HEK293 (cell line): ENCODE measurements around the gene HIC1.

Experiments used
- CTCF ChIA-PET: fragments of 350-600 bp; formaldehyde crosslinking; extraction: SDS; loops from one replicate; lab custom pipeline; 2021; ENCODE audit warnings: antibody characterized with exemption; lab: Yijun Ruan, JAX
- POLR2A ChIA-PET: fragments of 300-600 bp; formaldehyde crosslinking; extraction: SDS; loops from one replicate; lab custom pipeline; 2020; ENCODE audit warnings: antibody characterized with exemption, inconsistent platforms; lab: Yijun Ruan, JAX
- H3K27ac ChIP-seq: fragments of 200-500 bp; sonication (Bioruptor generic); 2 replicates; pipeline ENCODE4 v1.5.1; 2014; ENCODE audit warnings: low read depth, low read length, control low read depth, inconsistent platforms; ENCODE audit errors: extremely low read depth
- H3K36me3 ChIP-seq, 2 experiments: fragments of 200-500 bp in 1 of 2; sonication (Bioruptor generic) in 1 of 2; 1 replicate in 1 of 2; 2 replicates in 1 of 2; pipeline ENCODE4 v1.5.1; 2014 to 2017; ENCODE audit warnings: inconsistent platforms in 2 of 2, low read length in 2 of 2; ENCODE audit not compliant: control insufficient read depth in 2 of 2, insufficient read depth in 1 of 2
- H3K4me1 ChIP-seq: fragments of 200-500 bp; sonication (Bioruptor generic); 2 replicates; pipeline ENCODE4 v1.5.1; 2014; ENCODE audit warnings: mild to moderate bottlenecking, low read length, inconsistent platforms; ENCODE audit not compliant: control insufficient read depth, insufficient read depth
- H3K4me3 ChIP-seq: 2 replicates; pipeline ENCODE4 v1.5.1; 2011; ENCODE audit warnings: low read depth, mild to moderate bottlenecking, control low read depth, low read length, moderate library complexity
- H3K9me3 ChIP-seq: fragments of 200-500 bp; sonication (Bioruptor generic); 2 replicates; pipeline ENCODE4 v1.5.1; 2014; ENCODE audit warnings: low read depth, low read length, inconsistent platforms; ENCODE audit not compliant: control insufficient read depth, insufficient read depth
- HOXA7 ChIP-seq: sonication (generic); formaldehyde crosslinking; IDR thresholded peaks from 2 replicates; pipeline ENCODE4 v1.8.1; 2022; ENCODE audit warnings: missing genetic modification reagents, borderline replicate concordance
- RBAK ChIP-seq: fragments of 450-650 bp; formaldehyde crosslinking; IDR thresholded peaks from 2 replicates; pipeline ENCODE4 v1.5.1; 2016; ENCODE audit warnings: missing biosample characterization, missing genetic modification characterization
- ZBTB17 ChIP-seq: fragments of 450-650 bp; formaldehyde crosslinking; IDR thresholded peaks from 2 replicates; pipeline ENCODE4 v1.5.1; 2016; ENCODE audit warnings: missing biosample characterization, missing genetic modification characterization
- ZFP41 ChIP-seq: fragments of 450-650 bp; formaldehyde crosslinking; IDR thresholded peaks from 2 replicates; pipeline ENCODE4 v1.5.1; 2016; ENCODE audit warnings: missing biosample characterization, missing genetic modification characterization, borderline replicate concordance
- ZNF10 ChIP-seq: fragments of 450-650 bp; formaldehyde crosslinking; IDR thresholded peaks from 2 replicates; pipeline ENCODE4 v1.5.1; 2017; ENCODE audit warnings: missing biosample characterization, missing genetic modification characterization
- ZNF114 ChIP-seq: fragments of 450-650 bp; formaldehyde crosslinking; IDR thresholded peaks from 2 replicates; pipeline ENCODE4 v1.5.0; 2017; ENCODE audit warnings: missing biosample characterization, missing genetic modification characterization
- ZNF157 ChIP-seq: fragments of 450-650 bp; formaldehyde crosslinking; IDR thresholded peaks from 2 replicates; pipeline ENCODE4 v1.5.1; 2016; ENCODE audit warnings: missing biosample characterization, missing genetic modification characterization
- ZNF302 ChIP-seq: fragments of 450-650 bp; formaldehyde crosslinking; IDR thresholded peaks from 2 replicates; pipeline ENCODE4 v1.5.1; 2016; ENCODE audit warnings: missing biosample characterization, missing genetic modification characterization, low read depth
- ZNF324 ChIP-seq: fragments of 450-650 bp; formaldehyde crosslinking; IDR thresholded peaks from 2 replicates; pipeline ENCODE4 v1.5.1; 2016; ENCODE audit warnings: missing biosample characterization, missing genetic modification characterization
- ZNF37A ChIP-seq: fragments of 450-650 bp; IDR thresholded peaks from 2 replicates; pipeline ENCODE4 v1.5.1; 2018; ENCODE audit warnings: missing biosample characterization, missing genetic modification characterization
- ZNF404 ChIP-seq: fragments of 450-650 bp; formaldehyde crosslinking; IDR thresholded peaks from 2 replicates; pipeline ENCODE4 v1.5.1; 2017; ENCODE audit warnings: missing biosample characterization, missing genetic modification characterization
- ZNF416 ChIP-seq: fragments of 450-650 bp; formaldehyde crosslinking; IDR thresholded peaks from 2 replicates; pipeline ENCODE4 v1.5.1; 2016; ENCODE audit warnings: missing biosample characterization, missing genetic modification characterization
- ZNF473 ChIP-seq: fragments of 450-650 bp; formaldehyde crosslinking; IDR thresholded peaks from 2 replicates; pipeline ENCODE4 v1.5.1; 2017; ENCODE audit warnings: missing biosample characterization, missing genetic modification characterization
- ZNF501 ChIP-seq: fragments of 450-650 bp; formaldehyde crosslinking; IDR thresholded peaks from 2 replicates; pipeline ENCODE4 v1.5.1; 2016; ENCODE audit warnings: missing biosample characterization, missing genetic modification characterization
- ZNF510 ChIP-seq: fragments of 450-650 bp; formaldehyde crosslinking; IDR thresholded peaks from 2 replicates; pipeline ENCODE4 v1.5.1; 2018; ENCODE audit warnings: mild to moderate bottlenecking, missing genetic modification characterization, missing biosample characterization; ENCODE audit not compliant: insufficient replicate concordance
- ZNF530 ChIP-seq: fragments of 450-650 bp; formaldehyde crosslinking; IDR thresholded peaks from 2 replicates; pipeline ENCODE4 v1.5.1; 2016; ENCODE audit warnings: low read depth, missing biosample characterization, missing genetic modification characterization
- ZNF585B ChIP-seq: fragments of 450-650 bp; formaldehyde crosslinking; IDR thresholded peaks from 2 replicates; pipeline ENCODE4 v1.5.1; 2016; ENCODE audit warnings: missing biosample characterization, missing genetic modification characterization
- ZNF629 ChIP-seq: fragments of 450-650 bp; formaldehyde crosslinking; IDR thresholded peaks from 2 replicates; pipeline ENCODE4 v1.5.1; 2017; ENCODE audit warnings: missing biosample characterization, missing genetic modification characterization
- ZNF785 ChIP-seq: fragments of 450-650 bp; formaldehyde crosslinking; IDR thresholded peaks from 2 replicates; pipeline ENCODE4 v1.5.1; 2016; ENCODE audit warnings: missing biosample characterization, missing genetic modification characterization
- TF ChIP-seq, protein P1 (sequence below): fragments of 450-650 bp; formaldehyde crosslinking; IDR thresholded peaks from 2 replicates; pipeline ENCODE4 v1.5.1; 2016; ENCODE audit warnings: missing biosample characterization, missing genetic modification characterization
- TF ChIP-seq, protein P2 (sequence below): fragments of 450-650 bp; formaldehyde crosslinking; IDR thresholded peaks from 2 replicates; pipeline ENCODE4 v1.5.1; 2016; ENCODE audit warnings: missing biosample characterization, missing genetic modification characterization
- TF ChIP-seq, protein P3 (sequence below): fragments of 450-650 bp; formaldehyde crosslinking; IDR thresholded peaks from 2 replicates; pipeline ENCODE4 v1.5.1; 2016; ENCODE audit warnings: missing biosample characterization, missing genetic modification characterization, borderline replicate concordance
- TF ChIP-seq, protein P4 (sequence below): fragments of 450-650 bp; formaldehyde crosslinking; IDR thresholded peaks from 2 replicates; pipeline ENCODE4 v1.5.1; 2016; ENCODE audit warnings: missing biosample characterization, missing genetic modification characterization

HIC1 gene

DNA sequence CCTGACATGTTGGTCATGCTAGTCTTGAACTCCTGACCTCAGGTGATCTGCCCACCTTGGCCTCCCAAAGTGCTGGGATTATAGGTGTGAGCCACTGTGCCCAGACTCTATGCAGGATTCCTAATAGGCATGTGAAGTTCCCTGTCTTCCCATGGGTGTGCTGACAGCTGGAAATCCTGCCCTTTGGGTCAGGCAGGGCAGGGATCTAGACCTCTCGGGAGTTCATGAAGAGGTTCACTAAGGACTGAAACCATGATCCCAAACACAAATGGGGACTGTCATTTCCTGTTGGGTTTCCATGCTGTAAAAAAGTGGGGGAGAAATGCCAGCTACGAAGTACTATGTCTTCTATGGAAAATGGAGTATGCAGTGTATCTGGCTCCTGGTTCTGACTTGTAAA is 52.1 kb downstream of the HIC1 start (continued):
- TF ChIP-seq ZNF585B (tag by site-specific recombination) (no peak), ZFP41 (tag by site-specific recombination) (no peak), ZBTB17 (tag by site-specific recombination) (no peak), ZNF473 (tag by site-specific recombination) (no peak)
- TF ChIP-seq, all 188 proteins: peak for 0

DNA sequence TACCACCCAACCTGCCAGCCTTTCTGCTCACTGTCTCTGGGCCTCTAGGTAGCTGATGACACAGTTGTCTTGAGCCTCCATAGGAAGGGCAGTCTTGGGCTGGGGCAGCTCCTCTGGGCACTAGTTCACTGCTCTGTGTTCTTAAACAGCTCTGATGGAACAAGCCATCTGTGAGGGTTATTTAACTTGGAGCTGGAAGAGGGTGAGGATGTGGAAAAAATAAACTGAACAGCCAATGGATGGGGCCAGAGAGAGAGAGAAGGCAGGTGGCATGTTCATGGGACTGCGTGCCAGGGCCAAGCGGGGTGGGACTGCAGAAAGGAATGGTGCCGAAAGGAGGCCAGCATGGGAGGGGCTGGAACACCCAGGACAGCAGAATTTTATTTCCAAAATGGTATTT is 52.6 kb downstream of the HIC1 start:
- TF ChIP-seq ZNF114 (tag by site-specific recombination): no peak
- TF ChIP-seq ZNF157 (tag by site-specific recombination): no peak
- no peak for TF ChIP-seq ZNF510
- no peak for TF ChIP-seq ZNF501 (tag by site-specific recombination)
- TF ChIP-seq, protein P1, sequence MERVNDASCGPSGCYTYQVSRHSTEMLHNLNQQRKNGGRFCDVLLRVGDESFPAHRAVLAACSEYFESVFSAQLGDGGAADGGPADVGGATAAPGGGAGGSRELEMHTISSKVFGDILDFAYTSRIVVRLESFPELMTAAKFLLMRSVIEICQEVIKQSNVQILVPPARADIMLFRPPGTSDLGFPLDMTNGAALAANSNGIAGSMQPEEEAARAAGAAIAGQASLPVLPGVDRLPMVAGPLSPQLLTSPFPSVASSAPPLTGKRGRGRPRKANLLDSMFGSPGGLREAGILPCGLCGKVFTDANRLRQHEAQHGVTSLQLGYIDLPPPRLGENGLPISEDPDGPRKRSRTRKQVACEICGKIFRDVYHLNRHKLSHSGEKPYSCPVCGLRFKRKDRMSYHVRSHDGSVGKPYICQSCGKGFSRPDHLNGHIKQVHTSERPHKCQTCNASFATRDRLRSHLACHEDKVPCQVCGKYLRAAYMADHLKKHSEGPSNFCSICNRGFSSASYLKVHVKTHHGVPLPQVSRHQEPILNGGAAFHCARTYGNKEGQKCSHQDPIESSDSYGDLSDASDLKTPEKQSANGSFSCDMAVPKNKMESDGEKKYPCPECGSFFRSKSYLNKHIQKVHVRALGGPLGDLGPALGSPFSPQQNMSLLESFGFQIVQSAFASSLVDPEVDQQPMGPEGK (tag by site-specific recombination): no peak
- no peak for TF ChIP-seq ZNF37A (tag by site-specific recombination)
- no peak for TF ChIP-seq HOXA7 (CRISPR knock-in tag)
- TF ChIP-seq ZNF785 (tag by site-specific recombination): no peak
- no peak for TF ChIP-seq ZNF10 (tag by site-specific recombination)
- TF ChIP-seq ZNF530 (tag by site-specific recombination): no peak
- TF ChIP-seq ZNF324 (tag by site-specific recombination): no peak
- TF ChIP-seq, all 188 proteins: peak for 0
- ChIA-PET CTCF (interaction anchor here (0.6 to 1.8 kb wide), 2 partner anchors 20 to 138 kb away, joined by 3 to 6 read pairs; no protein-coding TSS in a partner anchor), POLR2A (no interaction called here)
- Histone ChIP-seq H3K4me3 (no peak overlapping the region), H3K36me3 (no peaks in the 10 kb centered on the region; a peak in 1 of 3 replicates), H3K9me3 (no peaks in the 10 kb centered on the region), H3K4me1 (no peaks in the 10 kb centered on the region), H3K27ac (no peak overlapping the region)

DNA sequence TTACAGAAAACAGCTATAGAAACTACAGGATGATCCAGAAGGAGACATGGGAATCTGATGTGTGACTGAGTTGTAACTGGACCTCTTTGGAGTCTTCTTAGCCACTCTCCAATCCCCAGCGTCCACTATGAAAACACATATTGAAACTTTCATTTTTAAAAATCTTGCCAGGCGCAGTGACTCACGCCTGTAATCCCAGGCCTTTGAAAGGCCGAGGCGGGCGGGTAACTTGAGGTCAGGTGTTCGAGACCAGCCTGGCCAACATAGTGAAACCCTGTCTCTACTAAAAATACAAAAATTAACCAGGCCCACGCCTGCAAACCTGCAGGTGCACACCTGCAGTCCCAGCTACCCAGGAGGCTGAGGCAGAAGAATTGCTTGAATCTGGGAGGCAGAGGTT is 53.3 kb downstream of the HIC1 start:
- CTCF ChIA-PET: interaction anchor here (0.6 to 1.8 kb wide), 3 partner anchors 53 to 859 kb away, joined by 4 to 6 read pairs (median 4); no protein-coding TSS in a partner anchor
- Histone ChIP-seq H3K36me3 (no peaks in the 10 kb centered on the region; a peak in 1 of 3 replicates), H3K9me3 (no peaks in the 10 kb centered on the region), H3K27ac (no peak overlapping the region), H3K4me1 (no peaks in the 10 kb centered on the region), H3K4me3 (no peak overlapping the region)
- POLR2A ChIA-PET: no interaction called here
- no peak for TF ChIP-seq ZNF530 (tag by site-specific recombination)
- TF ChIP-seq, protein P2, sequence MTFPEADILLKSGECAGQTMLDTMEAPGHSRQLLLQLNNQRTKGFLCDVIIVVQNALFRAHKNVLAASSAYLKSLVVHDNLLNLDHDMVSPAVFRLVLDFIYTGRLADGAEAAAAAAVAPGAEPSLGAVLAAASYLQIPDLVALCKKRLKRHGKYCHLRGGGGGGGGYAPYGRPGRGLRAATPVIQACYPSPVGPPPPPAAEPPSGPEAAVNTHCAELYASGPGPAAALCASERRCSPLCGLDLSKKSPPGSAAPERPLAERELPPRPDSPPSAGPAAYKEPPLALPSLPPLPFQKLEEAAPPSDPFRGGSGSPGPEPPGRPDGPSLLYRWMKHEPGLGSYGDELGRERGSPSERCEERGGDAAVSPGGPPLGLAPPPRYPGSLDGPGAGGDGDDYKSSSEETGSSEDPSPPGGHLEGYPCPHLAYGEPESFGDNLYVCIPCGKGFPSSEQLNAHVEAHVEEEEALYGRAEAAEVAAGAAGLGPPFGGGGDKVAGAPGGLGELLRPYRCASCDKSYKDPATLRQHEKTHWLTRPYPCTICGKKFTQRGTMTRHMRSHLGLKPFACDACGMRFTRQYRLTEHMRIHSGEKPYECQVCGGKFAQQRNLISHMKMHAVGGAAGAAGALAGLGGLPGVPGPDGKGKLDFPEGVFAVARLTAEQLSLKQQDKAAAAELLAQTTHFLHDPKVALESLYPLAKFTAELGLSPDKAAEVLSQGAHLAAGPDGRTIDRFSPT (tag by site-specific recombination): no peak
- no peak for TF ChIP-seq ZNF404 (tag by site-specific recombination)
- no peak for TF ChIP-seq ZNF302
- TF ChIP-seq, protein P3, sequence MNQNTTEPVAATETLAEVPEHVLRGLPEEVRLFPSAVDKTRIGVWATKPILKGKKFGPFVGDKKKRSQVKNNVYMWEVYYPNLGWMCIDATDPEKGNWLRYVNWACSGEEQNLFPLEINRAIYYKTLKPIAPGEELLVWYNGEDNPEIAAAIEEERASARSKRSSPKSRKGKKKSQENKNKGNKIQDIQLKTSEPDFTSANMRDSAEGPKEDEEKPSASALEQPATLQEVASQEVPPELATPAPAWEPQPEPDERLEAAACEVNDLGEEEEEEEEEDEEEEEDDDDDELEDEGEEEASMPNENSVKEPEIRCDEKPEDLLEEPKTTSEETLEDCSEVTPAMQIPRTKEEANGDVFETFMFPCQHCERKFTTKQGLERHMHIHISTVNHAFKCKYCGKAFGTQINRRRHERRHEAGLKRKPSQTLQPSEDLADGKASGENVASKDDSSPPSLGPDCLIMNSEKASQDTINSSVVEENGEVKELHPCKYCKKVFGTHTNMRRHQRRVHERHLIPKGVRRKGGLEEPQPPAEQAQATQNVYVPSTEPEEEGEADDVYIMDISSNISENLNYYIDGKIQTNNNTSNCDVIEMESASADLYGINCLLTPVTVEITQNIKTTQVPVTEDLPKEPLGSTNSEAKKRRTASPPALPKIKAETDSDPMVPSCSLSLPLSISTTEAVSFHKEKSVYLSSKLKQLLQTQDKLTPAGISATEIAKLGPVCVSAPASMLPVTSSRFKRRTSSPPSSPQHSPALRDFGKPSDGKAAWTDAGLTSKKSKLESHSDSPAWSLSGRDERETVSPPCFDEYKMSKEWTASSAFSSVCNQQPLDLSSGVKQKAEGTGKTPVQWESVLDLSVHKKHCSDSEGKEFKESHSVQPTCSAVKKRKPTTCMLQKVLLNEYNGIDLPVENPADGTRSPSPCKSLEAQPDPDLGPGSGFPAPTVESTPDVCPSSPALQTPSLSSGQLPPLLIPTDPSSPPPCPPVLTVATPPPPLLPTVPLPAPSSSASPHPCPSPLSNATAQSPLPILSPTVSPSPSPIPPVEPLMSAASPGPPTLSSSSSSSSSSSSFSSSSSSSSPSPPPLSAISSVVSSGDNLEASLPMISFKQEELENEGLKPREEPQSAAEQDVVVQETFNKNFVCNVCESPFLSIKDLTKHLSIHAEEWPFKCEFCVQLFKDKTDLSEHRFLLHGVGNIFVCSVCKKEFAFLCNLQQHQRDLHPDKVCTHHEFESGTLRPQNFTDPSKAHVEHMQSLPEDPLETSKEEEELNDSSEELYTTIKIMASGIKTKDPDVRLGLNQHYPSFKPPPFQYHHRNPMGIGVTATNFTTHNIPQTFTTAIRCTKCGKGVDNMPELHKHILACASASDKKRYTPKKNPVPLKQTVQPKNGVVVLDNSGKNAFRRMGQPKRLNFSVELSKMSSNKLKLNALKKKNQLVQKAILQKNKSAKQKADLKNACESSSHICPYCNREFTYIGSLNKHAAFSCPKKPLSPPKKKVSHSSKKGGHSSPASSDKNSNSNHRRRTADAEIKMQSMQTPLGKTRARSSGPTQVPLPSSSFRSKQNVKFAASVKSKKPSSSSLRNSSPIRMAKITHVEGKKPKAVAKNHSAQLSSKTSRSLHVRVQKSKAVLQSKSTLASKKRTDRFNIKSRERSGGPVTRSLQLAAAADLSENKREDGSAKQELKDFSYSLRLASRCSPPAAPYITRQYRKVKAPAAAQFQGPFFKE (tag by site-specific recombination): no peak
- no peak for TF ChIP-seq ZNF629 (tag by site-specific recombination)
- TF ChIP-seq, protein P4, sequence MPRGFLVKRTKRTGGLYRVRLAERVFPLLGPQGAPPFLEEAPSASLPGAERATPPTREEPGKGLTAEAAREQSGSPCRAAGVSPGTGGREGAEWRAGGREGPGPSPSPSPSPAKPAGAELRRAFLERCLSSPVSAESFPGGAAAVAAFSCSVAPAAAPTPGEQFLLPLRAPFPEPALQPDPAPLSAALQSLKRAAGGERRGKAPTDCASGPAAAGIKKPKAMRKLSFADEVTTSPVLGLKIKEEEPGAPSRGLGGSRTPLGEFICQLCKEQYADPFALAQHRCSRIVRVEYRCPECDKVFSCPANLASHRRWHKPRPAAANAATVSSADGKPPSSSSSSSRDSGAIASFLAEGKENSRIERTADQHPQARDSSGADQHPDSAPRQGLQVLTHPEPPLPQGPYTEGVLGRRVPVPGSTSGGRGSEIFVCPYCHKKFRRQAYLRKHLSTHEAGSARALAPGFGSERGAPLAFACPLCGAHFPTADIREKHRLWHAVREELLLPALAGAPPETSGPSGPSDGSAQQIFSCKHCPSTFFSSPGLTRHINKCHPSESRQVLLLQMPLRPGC (tag by site-specific recombination): no peak
- TF ChIP-seq ZNF416 (tag by site-specific recombination): no peak
- no peak for TF ChIP-seq RBAK (tag by site-specific recombination)
